Heart right ventricle (tissue), 16 donors: ENCODE measurements around the gene C11orf42. TPM values are rescaled to one million over a fixed set of nuclear protein-coding genes. Genes with fewer than 3 reads are reported as not detected.

Source experiments
- ATAC-seq, 8 donors: fragments of 200-7000 bp; cut with Tn5 transposase; one replicate each; pipeline ENCODE4 v1.9.1; 2020; ENCODE audit warnings: mild to moderate bottlenecking in 8 of 8, moderate library complexity in 8 of 8, moderate number of reproducible peaks in 1 of 8
- DNase-seq, 2 donors: peaks; one replicate each; pipeline ENCODE4 v3.0.0-alpha.2; 2020
- H3K27ac ChIP-seq, 10 donors: fragments of 200-600 bp; sonication (generic) in 2 of 10; one replicate each; pipeline versions ENCODE4 v1.5.0 to v1.8.0; 2020 to 2022; ENCODE audit warnings: mild to moderate bottlenecking in 3 of 10
- H3K27me3 ChIP-seq, 7 donors: fragments of 200-600 bp; one replicate each; pipeline ENCODE4 v1.8.0; 2021 to 2022; ENCODE audit warnings: mild to moderate bottlenecking in 2 of 7
- H3K36me3 ChIP-seq, 9 donors: fragments of 200-600 bp; sonication (generic) in 1 of 9; one replicate each; pipeline versions ENCODE4 v1.5.0 to v1.8.0; 2020 to 2022; ENCODE audit warnings: mild to moderate bottlenecking in 2 of 9
- H3K4me1 ChIP-seq, 9 donors: fragments of 200-600 bp; sonication (generic) in 1 of 9; one replicate each; pipeline versions ENCODE4 v1.5.0 to v1.8.0; 2020 to 2022; ENCODE audit warnings: mild to moderate bottlenecking in 4 of 9
- H3K4me3 ChIP-seq, 10 donors: fragments of 200-600 bp; sonication (generic) in 2 of 10; one replicate each; pipeline versions ENCODE4 v1.5.0 to v1.8.0; 2020 to 2022; ENCODE audit warnings: mild to moderate bottlenecking in 7 of 10, moderate library complexity in 2 of 10
- H3K9me3 ChIP-seq, 11 donors: fragments of 200-600 bp in 10 of 11; sonication (generic) in 2 of 11; one replicate each; pipeline versions ENCODE4 v1.5.0 to v1.8.0; 2013 to 2022; ENCODE audit warnings: mild to moderate bottlenecking in 2 of 11, control low read depth in 1 of 11, moderate library complexity in 1 of 11
- WGBS, 2 donors: extraction: QIAGEN DNeasy Blood & Tissue Kit; methylation state at CpG; one replicate each; pipeline ENCODE4 v1.1.7; 2013; ENCODE audit warnings: inconsistent platforms in 1 of 2; 5-methylcytosine and 5-hydroxymethylcytosine counted together
- intact Hi-C, 10 donors: fragments of 100-400 bp; cut with DNase I; formaldehyde crosslinking; loops; one replicate each; pipeline versions ENCODE4 v1.11.1 to v1.14.2; 2022
- polyA plus RNA-seq, 2 donors: library from polyadenylated mRNA; stranded (reverse); fragments of 200-250 nt; gene quantifications; one replicate each; pipeline ENCODE4 v1.2.3, GENCODE V29; 2013
- total RNA-seq, 10 donors: library from RNA; stranded (reverse); fragmentation: NEBNext Ultra II Directional in 3 of 10; extraction: Animal tissue kit (Norgen Biotek cat#: 25700) in 3 of 10; gene quantifications; one replicate each; pipeline versions ENCODE4 v1.2.1 to v1.2.4, GENCODE V29; 2021 to 2023
- TF ChIP-seq, protein P1 (sequence below), 9 donors: fragments of 200-600 bp; sonication (generic) in 2 of 9; IDR thresholded peaks; one replicate each; pipeline versions ENCODE4 v1.5.0 to v1.8.0; 2021 to 2022; ENCODE audit warnings: antibody characterized with exemption in 9 of 9, mild to moderate bottlenecking in 5 of 9, moderate library complexity in 1 of 9
- donor health status: Arrhythmogenic right ventricular cardiomyopathy.
- donor health status: ischemic (EF 13 %, LVEDD 7.1; RV severe dilation, severe dysfunction).
- donor health status: healthy with polysubstance abuse.
- donor health status: DM: no; HTN: yes; CAD: no.
- donor health status: DM: no; HTN: no; CAD: no.
- donor health status: ischemic (EF 25% LVEDD 6.9; RV normal size, moderate dysfunction).
- donor health status: ischemic (EF 25% LVEDD 5.7; RV mildly dilated, moderate dysfunction).
- donor health status: healthy.
- donor health status: DM: yes; HTN: yes; CAD: no.
- donor health status: Ischemic cardiomyopathy.
- donor health status: ischemic (EF 35%, LVEDD 5.7; RV mildly dilated, moderate dysfunction).
- donor health status: nonischemic (EF 11% LVEDD 7.7; RV severe dilation, severe dysfunction).
- donor health status: DM: yes; HTN: yes; CAD: no.
- donor health status: PGD.
- donor health status: ischemic (EF 29% LVEDD 5.4; RV normal size, mild dysfunction).
- donor health status: nonischemic (EF 23%, LVEDD 6.1; RV moderate dilation, normal function).

C11orf42 gene
- total and polyA plus RNA-seq, 12 donors, result not detected

DNA sequence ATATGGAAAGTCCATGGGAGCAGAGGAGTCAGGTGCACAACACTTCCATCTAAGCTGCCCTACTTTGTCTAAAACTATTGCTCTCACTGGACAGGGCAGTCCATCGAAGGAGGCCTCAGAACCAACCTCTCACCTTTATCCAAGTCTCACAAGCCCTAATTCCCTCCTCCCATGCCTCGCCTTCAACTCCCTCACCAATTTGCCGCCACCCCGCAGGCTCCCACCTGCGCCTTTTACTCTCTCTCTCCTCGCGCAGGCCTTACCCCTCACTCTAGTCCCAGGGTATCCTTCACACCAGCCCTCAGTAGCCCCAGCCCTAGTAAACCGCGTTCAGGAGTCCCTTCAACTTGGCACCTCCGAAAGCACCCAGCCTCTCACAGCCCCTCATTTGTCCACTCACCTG lies 28.6 kb downstream of the C11orf42 start:
- H3K36me3 ChIP-seq, result no peaks in the 10 kb centered on the region
- intact Hi-C loops, result loop anchor here in 3 of 10 donors (2.0 to 10.0 kb wide), 2 partner anchors 81 to 85 kb away; no protein-coding TSS in a partner anchor
- peak in 1 of 8 donors; percentile 0 for ATAC-seq

DNA sequence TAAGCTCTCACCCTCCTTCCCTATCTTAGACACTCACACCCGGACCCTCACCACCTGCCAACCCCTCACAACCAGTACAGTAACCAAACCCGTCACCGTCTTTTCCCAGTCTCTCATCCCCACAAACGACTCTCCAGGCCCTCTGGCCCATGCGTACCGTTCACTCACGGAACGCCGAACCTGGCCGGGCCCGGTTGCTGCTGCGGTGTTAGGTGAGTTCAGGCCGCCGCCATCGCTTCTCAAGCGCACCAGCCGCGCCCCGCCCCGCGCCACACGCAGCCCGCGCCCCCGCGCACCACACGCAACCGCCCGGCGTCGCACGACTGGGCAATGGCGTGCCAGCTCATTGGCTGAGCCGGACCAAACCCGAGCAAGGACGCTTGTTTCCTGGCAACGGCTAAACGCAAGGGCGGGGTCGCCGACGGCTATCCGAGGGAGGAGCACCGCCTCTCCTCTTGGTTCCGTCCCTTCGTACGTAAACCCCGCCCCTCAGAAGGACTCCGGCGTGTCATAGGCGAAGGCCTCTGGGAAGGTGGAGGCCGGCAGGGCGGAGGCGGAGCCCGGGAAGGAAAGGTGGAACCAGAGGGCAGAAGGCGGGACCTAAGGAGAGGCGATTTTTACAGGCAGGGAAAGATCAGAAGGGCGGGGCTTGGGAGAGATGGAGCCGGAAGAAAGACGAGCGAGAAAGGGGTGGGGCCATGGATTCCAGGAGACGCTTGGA lies 29.2 kb downstream of the C11orf42 start, which contains the start of gene FHIP1B:
Gene FHIP1B (minus strand): TSS at position 250 of the 721 bp plus-strand sequence. CDS start 10,120 bp downstream, outside the sequence.
- 0 to 1% methylated on average over 62 of the region's 62 CpGs for WGBS, 2 donors
- intact Hi-C loops, result loop anchor here in 3 of 10 donors (2.0 to 10.0 kb wide), 3 partner anchors 80 to 128 kb away; no protein-coding TSS in a partner anchor
- TF ChIP-seq, protein P1, sequence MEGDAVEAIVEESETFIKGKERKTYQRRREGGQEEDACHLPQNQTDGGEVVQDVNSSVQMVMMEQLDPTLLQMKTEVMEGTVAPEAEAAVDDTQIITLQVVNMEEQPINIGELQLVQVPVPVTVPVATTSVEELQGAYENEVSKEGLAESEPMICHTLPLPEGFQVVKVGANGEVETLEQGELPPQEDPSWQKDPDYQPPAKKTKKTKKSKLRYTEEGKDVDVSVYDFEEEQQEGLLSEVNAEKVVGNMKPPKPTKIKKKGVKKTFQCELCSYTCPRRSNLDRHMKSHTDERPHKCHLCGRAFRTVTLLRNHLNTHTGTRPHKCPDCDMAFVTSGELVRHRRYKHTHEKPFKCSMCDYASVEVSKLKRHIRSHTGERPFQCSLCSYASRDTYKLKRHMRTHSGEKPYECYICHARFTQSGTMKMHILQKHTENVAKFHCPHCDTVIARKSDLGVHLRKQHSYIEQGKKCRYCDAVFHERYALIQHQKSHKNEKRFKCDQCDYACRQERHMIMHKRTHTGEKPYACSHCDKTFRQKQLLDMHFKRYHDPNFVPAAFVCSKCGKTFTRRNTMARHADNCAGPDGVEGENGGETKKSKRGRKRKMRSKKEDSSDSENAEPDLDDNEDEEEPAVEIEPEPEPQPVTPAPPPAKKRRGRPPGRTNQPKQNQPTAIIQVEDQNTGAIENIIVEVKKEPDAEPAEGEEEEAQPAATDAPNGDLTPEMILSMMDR (IDR thresholded peaks at IDR 0.05), result peak in 2 of 9 donors; percentile 3 to 17

More for the DNA sequence above, 28.6 kb downstream of the C11orf42 start:
- 1 to 3% methylated on average over 10 of the region's 10 CpGs for WGBS, 2 donors
- peaks cover 3 to 44% (median 21%) of the 10 kb centered on the region in 9 donors for H3K4me1 ChIP-seq
- TF ChIP-seq, protein P1 (IDR thresholded peaks at IDR 0.05), result no peak
- peak overlapping the region in 9 of 10 donors; percentile 43 to 87 (median 79) for H3K27ac ChIP-seq
- H3K27me3 ChIP-seq, result no peaks in the 10 kb centered on the region
- DNase-seq, result peak in 1 of 2 donors; percentile 11
- no peaks in the 10 kb centered on the region for H3K9me3 ChIP-seq
- H3K4me3 ChIP-seq, result peak overlapping the region; percentile 52 to 84 (median 74)

DNA sequence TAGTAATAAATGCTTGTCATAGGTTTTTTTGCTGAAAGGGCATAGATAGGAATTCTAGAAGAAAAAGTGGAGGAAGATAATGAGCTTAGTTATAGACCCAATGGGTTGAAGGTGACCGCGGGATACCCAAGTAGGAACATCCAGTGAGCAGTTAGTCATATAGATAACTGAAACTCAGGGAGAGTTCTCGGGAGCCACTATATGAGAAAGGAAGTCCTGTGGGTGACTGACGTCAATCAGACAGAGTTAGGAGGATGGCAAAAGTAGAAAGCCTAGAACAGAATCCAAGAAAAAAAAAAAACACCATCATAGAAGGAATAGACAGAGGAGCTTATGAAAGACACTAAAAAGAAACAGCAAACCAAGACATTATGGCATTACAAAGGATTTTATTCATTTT lies 31.9 kb downstream of the C11orf42 start:
- TF ChIP-seq, protein P1 (IDR thresholded peaks at IDR 0.05), result no peak
- Histone ChIP-seq H3K4me1 (peaks cover 3 to 36% (median 21%) of the 10 kb centered on the region in 9 donors), H3K9me3 (no peaks in the 10 kb centered on the region), H3K4me3 (no peak overlapping the region), H3K36me3 (no peaks in the 10 kb centered on the region), H3K27ac (no peak overlapping the region), H3K27me3 (no peaks in the 10 kb centered on the region)
- DNase-seq (no peak), ATAC-seq (no peak)
- WGBS, 2 donors, result 80 to 82% methylated on average over 4 of the region's 4 CpGs
- intact Hi-C loops, result loop anchor here in 2 of 10 donors (5.0 to 10.0 kb wide), 2 partner anchors 78 to 125 kb away; no protein-coding TSS in a partner anchor

More for the DNA sequence above, 29.2 kb downstream of the C11orf42 start, which contains the start of gene FHIP1B:
- H3K27me3 ChIP-seq, result no peaks in the 10 kb centered on the region
- DNase-seq (peak; percentile 99 to 100), ATAC-seq (peak; percentile 97 to 99 (median 98))
- peak within 1 kb of the TSS in 9 of 10 donors; percentile 83 to 92 (median 86) for H3K27ac ChIP-seq
- peaks cover 3 to 41% (median 21%) of the 10 kb centered on the region in 9 donors for H3K4me1 ChIP-seq
- H3K36me3 ChIP-seq, result no peaks in the 10 kb centered on the region
- no peaks in the 10 kb centered on the region for H3K9me3 ChIP-seq
- peak within 1 kb of the TSS; percentile 52 to 84 (median 74) for H3K4me3 ChIP-seq

DNA sequence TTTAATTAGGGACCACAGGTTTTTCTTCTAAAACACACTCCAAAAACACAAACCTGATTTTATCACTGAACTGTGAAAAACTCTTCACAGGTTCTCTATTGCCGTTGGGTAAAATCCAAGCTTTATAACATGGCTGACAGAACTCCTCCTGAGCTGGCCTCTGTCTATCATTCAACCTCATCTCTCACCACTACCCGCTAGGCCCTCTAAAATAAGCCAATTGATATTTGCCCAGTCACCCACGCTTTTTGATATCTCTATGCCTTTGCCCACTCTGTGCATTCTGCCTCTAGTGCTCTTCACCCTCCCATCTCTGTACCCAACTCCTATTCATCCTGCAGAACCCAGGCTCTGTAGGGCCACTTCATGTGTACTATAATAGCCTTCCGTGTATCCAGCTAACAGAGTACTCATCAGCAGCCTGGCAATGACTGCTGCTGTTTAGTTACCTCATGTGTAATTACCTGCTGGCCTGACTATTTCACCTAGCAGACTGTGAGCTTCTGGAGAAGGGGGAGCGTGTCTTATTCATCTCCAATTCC lies 32.5 kb downstream of the C11orf42 start:
- 84 to 86% methylated on average over 5 of the region's 5 CpGs for WGBS, 2 donors
- intact Hi-C loops, result loop anchor here in 2 of 10 donors (5.0 to 10.0 kb wide), 2 partner anchors 77 to 124 kb away; no protein-coding TSS in a partner anchor

More for the DNA sequence above, 32.5 kb downstream of the C11orf42 start:
- Histone ChIP-seq H3K27ac (no peak overlapping the region), H3K36me3 (no peaks in the 10 kb centered on the region), H3K4me3 (no peak overlapping the region), H3K4me1 (peaks cover 3 to 32% (median 15%) of the 10 kb centered on the region in 9 donors), H3K27me3 (no peaks in the 10 kb centered on the region), H3K9me3 (no peaks in the 10 kb centered on the region)
- no peak for DNase-seq
- no peak for ATAC-seq
- TF ChIP-seq, protein P1 (IDR thresholded peaks at IDR 0.05), result no peak
